Progenitor cell of endocrine pancreas (in vitro differentiated cells): ENCODE data around the gene CEP135. TPM values are rescaled to one million over a fixed set of nuclear protein-coding genes. Genes with fewer than 3 reads are reported as not detected.

Source experiments
- DNase-seq: peaks from one replicate; pipeline ENCODE4 v3.0.0; 2021; ENCODE audit warnings: low spot score; ENCODE audit not compliant: unreplicated experiment
- H3K27ac Mint-ChIP-seq: 2 replicates; pipeline ENCODE4 v1.8.0; 2021; ENCODE audit warnings: mild to moderate bottlenecking, moderate library complexity, mixed read lengths
- H3K27me3 Mint-ChIP-seq: 2 replicates; pipeline ENCODE4 v1.8.0; 2021; ENCODE audit warnings: mixed read lengths
- H3K36me3 Mint-ChIP-seq: 2 replicates; pipeline ENCODE4 v1.8.0; 2022; ENCODE audit warnings: mixed read lengths; ENCODE audit not compliant: insufficient read depth
- H3K4me1 Mint-ChIP-seq: 2 replicates; pipeline ENCODE4 v1.8.0; 2021; ENCODE audit warnings: low read depth, mixed read lengths
- H3K4me3 Mint-ChIP-seq: 2 replicates; pipeline ENCODE4 v1.8.0; 2021; ENCODE audit warnings: low read depth, mild to moderate bottlenecking, moderate library complexity, mixed read lengths
- H3K9me3 Mint-ChIP-seq: 2 replicates; pipeline ENCODE4 v1.8.0; 2021; ENCODE audit warnings: low read depth, mixed read lengths
- total RNA-seq: library from RNA; stranded (reverse); gene quantifications from 2 replicates; pipeline ENCODE4 v1.2.1, GENCODE V29; 2021
- TF ChIP-seq, protein P1 (sequence below): fragments of 200-600 bp; sonication (generic); IDR thresholded peaks from one replicate; pipeline ENCODE4 v1.5.0; 2021; ENCODE audit warnings: antibody characterized with exemption, mild to moderate bottlenecking; ENCODE audit not compliant: unreplicated experiment

Gene CEP135
- total RNA-seq, 1 donor from 2014 or later: 15.5 TPM

DNA sequence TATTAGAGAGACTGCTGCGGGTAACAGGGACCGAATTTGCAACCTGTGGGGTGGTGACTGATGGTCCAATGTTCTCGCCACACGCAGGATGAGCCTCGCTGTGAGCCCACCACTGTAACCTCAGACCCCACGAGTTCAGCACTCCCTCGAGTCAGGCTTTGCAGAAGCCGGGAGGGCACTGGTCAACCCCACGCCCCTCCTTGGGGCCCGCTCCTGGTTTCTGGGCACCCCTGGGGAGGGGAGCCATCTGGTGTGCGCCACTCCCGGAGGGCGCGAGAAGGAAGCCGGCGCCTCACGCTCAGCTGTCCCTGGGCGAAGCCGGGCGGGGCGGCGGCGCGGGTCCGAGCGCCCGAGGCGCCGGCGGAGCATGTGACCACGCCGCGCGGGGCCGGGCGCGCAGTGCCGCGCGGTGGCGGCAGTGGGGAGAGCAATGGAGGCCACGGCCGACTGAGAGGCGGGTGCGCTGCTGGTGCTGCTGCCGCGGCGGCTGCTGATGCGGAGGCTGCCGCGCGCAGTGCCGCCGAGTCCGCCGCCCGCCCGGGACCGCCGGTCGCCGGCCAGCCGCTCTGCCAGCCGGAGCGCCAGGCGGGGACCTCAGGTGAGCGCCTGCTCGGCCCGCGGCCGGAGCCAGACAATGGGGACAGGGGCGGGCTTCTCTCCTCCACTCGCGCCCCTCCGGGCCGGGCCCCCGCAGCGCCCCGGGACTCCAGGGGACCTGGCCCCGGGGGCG is 100.1 kb downstream of the CEP135 start:
- H3K4me1 Mint-ChIP-seq: peaks cover 27% of the 10 kb centered on the region
- TF ChIP-seq, protein P1, sequence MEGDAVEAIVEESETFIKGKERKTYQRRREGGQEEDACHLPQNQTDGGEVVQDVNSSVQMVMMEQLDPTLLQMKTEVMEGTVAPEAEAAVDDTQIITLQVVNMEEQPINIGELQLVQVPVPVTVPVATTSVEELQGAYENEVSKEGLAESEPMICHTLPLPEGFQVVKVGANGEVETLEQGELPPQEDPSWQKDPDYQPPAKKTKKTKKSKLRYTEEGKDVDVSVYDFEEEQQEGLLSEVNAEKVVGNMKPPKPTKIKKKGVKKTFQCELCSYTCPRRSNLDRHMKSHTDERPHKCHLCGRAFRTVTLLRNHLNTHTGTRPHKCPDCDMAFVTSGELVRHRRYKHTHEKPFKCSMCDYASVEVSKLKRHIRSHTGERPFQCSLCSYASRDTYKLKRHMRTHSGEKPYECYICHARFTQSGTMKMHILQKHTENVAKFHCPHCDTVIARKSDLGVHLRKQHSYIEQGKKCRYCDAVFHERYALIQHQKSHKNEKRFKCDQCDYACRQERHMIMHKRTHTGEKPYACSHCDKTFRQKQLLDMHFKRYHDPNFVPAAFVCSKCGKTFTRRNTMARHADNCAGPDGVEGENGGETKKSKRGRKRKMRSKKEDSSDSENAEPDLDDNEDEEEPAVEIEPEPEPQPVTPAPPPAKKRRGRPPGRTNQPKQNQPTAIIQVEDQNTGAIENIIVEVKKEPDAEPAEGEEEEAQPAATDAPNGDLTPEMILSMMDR: peak; percentile 47
- peak overlapping the region; percentile 88 for H3K4me3 Mint-ChIP-seq
- peaks cover 3% of the 10 kb centered on the region for H3K36me3 Mint-ChIP-seq
- peak; percentile 62 for DNase-seq
- H3K27me3 Mint-ChIP-seq: no peaks in the 10 kb centered on the region
- H3K9me3 Mint-ChIP-seq: no peaks in the 10 kb centered on the region
- peak overlapping the region; percentile 96 for H3K27ac Mint-ChIP-seq

DNA sequence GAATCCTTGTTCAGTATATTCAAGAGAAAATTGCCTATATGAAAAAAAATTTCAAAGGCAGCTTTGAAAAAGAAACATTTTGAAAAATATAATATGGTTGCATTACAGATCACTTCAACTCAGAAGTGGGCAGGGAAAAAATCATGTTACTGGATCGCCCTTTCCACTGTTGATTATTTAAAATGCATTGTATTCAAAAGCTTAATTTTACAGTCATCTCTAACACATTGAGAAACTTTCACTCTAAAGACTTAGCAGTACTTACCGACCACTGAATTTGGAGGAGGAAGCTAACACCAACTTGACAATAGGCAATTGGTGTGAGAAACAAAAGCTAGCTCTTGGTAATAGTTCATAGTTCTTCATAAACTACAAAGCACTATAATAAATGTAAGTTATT is 101.9 kb downstream of the CEP135 start:
- Mint-ChIP-seq H3K27ac (peak overlapping the region; percentile 100), H3K4me1 (peaks cover 39% of the 10 kb centered on the region), H3K36me3 (peaks cover 3% of the 10 kb centered on the region), H3K27me3 (no peaks in the 10 kb centered on the region), H3K4me3 (peak overlapping the region; percentile 98), H3K9me3 (no peaks in the 10 kb centered on the region)
- TF ChIP-seq, protein P1: no peak
- no peak for DNase-seq

DNA sequence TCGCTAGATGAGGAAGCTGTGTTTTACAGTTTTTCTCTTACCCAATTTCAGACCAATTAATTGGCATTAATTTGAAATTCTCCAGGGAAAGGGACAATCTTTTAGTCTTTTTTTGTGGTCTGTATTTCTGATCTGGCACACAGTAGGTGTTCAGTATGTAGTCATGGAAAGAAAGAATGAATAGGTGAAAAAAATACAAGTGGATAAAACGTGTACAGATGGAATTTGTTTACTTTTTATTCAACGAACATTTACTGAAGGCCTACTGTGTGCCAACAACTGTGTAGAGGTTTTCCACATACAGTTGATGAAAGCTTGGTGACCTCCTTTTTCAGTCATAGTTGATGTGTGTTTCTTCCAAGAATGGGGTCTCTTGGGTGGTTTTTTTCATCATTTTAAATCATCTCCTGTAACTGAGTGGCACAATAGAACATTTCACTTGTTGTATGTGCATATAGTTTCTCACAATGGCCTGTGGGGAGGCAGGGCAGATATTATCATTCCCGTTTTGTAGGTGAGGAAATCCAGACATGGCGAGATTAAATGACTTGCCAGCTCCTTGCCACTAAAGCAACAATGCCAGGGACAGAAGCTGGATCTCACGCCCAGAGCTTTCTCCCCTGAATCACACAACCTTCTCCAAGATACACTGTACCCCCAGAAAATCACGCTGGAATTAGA is 102.4 kb downstream of the CEP135 start:
- H3K36me3 Mint-ChIP-seq: peaks cover 3% of the 10 kb centered on the region
- no peaks in the 10 kb centered on the region for H3K27me3 Mint-ChIP-seq

DNA sequence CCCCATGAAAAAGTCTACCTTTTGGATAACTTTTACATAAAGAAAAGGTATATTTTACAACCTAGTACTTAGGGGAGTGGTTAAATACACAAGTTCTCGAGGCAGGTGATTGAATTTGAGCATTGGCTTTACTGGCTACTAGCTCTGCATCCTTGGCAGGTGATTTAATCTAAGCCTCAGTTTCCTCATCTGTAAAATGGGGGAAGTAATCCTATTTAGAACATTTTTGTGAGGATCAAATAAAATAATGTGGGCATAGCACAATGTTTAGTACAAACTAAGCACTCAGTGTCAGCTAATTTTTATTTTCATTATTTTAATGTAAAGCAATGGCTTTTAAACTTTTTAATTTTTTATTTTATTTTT is 102.9 kb downstream of the CEP135 start:
- Mint-ChIP-seq H3K4me1 (peaks cover 48% of the 10 kb centered on the region), H3K36me3 (peaks cover 3% of the 10 kb centered on the region), H3K27me3 (no peaks in the 10 kb centered on the region), H3K9me3 (no peaks in the 10 kb centered on the region), H3K27ac (peak overlapping the region; percentile 100), H3K4me3 (peak overlapping the region; percentile 98)
- DNase-seq: no peak
- TF ChIP-seq, protein P1: no peak

More for the DNA sequence above, 102.4 kb downstream of the CEP135 start:
- H3K4me3 Mint-ChIP-seq: peak overlapping the region; percentile 98
- TF ChIP-seq, protein P1: no peak
- no peaks in the 10 kb centered on the region for H3K9me3 Mint-ChIP-seq
- no peak for DNase-seq
- peaks cover 44% of the 10 kb centered on the region for H3K4me1 Mint-ChIP-seq
- peak overlapping the region; percentile 100 for H3K27ac Mint-ChIP-seq

DNA sequence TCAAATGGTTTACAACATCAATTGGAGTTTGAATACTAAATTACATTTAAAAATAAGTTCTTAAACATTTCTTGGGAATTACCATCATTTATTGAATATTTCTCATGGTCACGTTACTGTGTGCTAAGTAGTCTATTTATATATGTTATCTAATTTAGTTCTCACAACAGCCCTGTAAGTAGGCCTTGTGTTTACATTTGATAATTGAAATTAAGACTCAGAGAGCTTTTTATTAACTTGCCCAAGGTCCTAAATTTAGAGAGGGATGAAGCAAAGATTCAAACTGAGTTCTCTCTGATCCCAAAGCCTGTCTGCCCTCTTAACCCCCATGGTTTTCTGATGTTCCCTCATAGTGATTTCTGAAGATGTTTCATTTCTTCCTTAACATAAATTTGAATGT is 103.7 kb downstream of the CEP135 start:
- peaks cover 6% of the 10 kb centered on the region for H3K36me3 Mint-ChIP-seq
- no peaks in the 10 kb centered on the region for H3K9me3 Mint-ChIP-seq
- H3K27me3 Mint-ChIP-seq: no peaks in the 10 kb centered on the region
- no peak for DNase-seq
- H3K4me3 Mint-ChIP-seq: peak overlapping the region; percentile 53
- TF ChIP-seq, protein P1: no peak
- H3K27ac Mint-ChIP-seq: peak overlapping the region; percentile 93
- peaks cover 53% of the 10 kb centered on the region for H3K4me1 Mint-ChIP-seq
